HepG2 (cell line): ENCODE results near the gene IFNLR1.

Experiments used
- CHD2 ChIP-seq: IDR thresholded peaks from 2 replicates; pipeline ENCODE4 v1.6.1; 2011; ENCODE audit warnings: low read depth, low read length, improper control_type of control experiment
- GRHL1 ChIP-seq: sonication (generic); formaldehyde crosslinking; conservative IDR thresholded peaks from 2 replicates; pipeline ENCODE4 v1.8.0; 2022; ENCODE audit warnings: missing genetic modification reagents
- MXI1 ChIP-seq: IDR thresholded peaks from 3 replicates; pipeline ENCODE4 v1.6.1; 2012; ENCODE audit warnings: low read depth, low read length, inconsistent platforms, borderline replicate concordance
- NPAS2 ChIP-seq: sonication (generic); formaldehyde crosslinking; IDR thresholded peaks from 2 replicates; pipeline ENCODE4 v1.8.0; 2022; ENCODE audit warnings: mild to moderate bottlenecking, missing genetic modification reagents, borderline replicate concordance
- POLR2A ChIP-seq, 2 experiments: IDR thresholded peaks; 2 replicates each; pipeline ENCODE4 v1.6.1; 2011; ENCODE audit warnings: low read depth in 2 of 2, low read length in 2 of 2, mild to moderate bottlenecking in 1 of 2, moderate library complexity in 1 of 2; ENCODE audit not compliant: insufficient read depth in 1 of 2
- RAD21 ChIP-seq: fragments of 450-650 bp; formaldehyde crosslinking; IDR thresholded peaks from 2 replicates; pipeline ENCODE4 v1.5.0; 2020; ENCODE audit warnings: mild to moderate bottlenecking
- RBFOX2 ChIP-seq: fragments of 200-400 bp; formaldehyde crosslinking; IDR thresholded peaks from 2 replicates; pipeline ENCODE4 v1.6.1; 2017; ENCODE audit warnings: low read depth, mild to moderate bottlenecking, low read length
- SUZ12 ChIP-seq: fragments of 150-350 bp; IDR thresholded peaks from 2 replicates; pipeline ENCODE4 v1.6.1; 2014; ENCODE audit warnings: low read depth, low read length
- ZBTB33 ChIP-seq: sonication (generic); formaldehyde crosslinking; IDR thresholded peaks from 2 replicates; pipeline ENCODE4 v1.4.0; 2020; ENCODE audit warnings: missing genetic modification reagents
- ZNF780A ChIP-seq: sonication (generic); formaldehyde crosslinking; IDR thresholded peaks from 2 replicates; pipeline ENCODE4 v1.8.0; 2022; ENCODE audit warnings: mild to moderate bottlenecking, missing genetic modification reagents, moderate library complexity

- TF ChIP-seq ZNF780A (CRISPR knock-in tag) (no peak), SUZ12 (no peak), GRHL1 (CRISPR knock-in tag) (no peak), ZBTB33 (CRISPR knock-in tag) (no peak), RAD21 (CRISPR knock-in tag) (no peak), RBFOX2 (no peak), POLR2A (IDR thresholded peaks at IDR 0.05; ENCODE audit: insufficient read depth in 1 of 2, low read depth in 2 of 2, low read length in 2 of 2) (no peak), CHD2 (no peak), MXI1 (no peak), NPAS2 (no peak)
Measured at GRCh38 chr1:24179251-24179840, 7.7 kb downstream of the IFNLR1 start.
